Caco-2 (cell line): Measurements from ENCODE around the gene ATP5ME. TPM values are rescaled to one million over a fixed set of nuclear protein-coding genes. Genes with fewer than 3 reads are reported as not detected.
"Not testable (repeated sequence)": the region's sequence is repeated elsewhere in the genome, so short reads cannot be mapped to it uniquely, and the experiment has no call there.

Source experiments
- BruUV-seq: library from RNA; stranded (reverse); fragments of 400-500 nt; replicated peaks from 2 replicates; lab custom pipeline; 2021; lab: Mats Ljungman, UMichigan
- CTCF ChIA-PET: fragments of 300-600 bp; sonication (Branson Sonifier 250); formaldehyde crosslinking; loops from one replicate; lab custom pipeline; 2022; ENCODE audit warnings: antibody characterized with exemption; lab: Charles Lee
- POLR2A ChIA-PET: fragments of 300-600 bp; sonication (Branson Sonifier 250); formaldehyde crosslinking; loops from one replicate; lab custom pipeline; 2022; ENCODE audit warnings: antibody characterized with exemption; lab: Charles Lee
- DNase-seq, 2 experiments: peaks; one replicate each; pipeline versions ENCODE4 v3.0.0 to v3.0.0-alpha.2; 2020 to 2022
- H3K27me3 ChIP-seq: replicated peaks from 2 replicates; pipeline ENCODE4 v1.6.0; 2011; ENCODE audit warnings: low read length; ENCODE audit not compliant: control insufficient read depth, insufficient read depth
- H3K36me3 ChIP-seq: 2 replicates; pipeline ENCODE4 v1.5.1; 2011; ENCODE audit warnings: low read length; ENCODE audit not compliant: control insufficient read depth, insufficient read depth
- H3K4me1 ChIP-seq: fragments of 250-450 bp; sonication (Bioruptor Pico); 2 replicates; pipeline ENCODE4 v1.5.1; 2020; ENCODE audit warnings: mild to moderate bottlenecking
- H3K4me3 ChIP-seq: 2 replicates; pipeline ENCODE4 v1.5.1; 2011; ENCODE audit warnings: low read depth, mild to moderate bottlenecking, control low read depth, low read length
- H3K9me3 ChIP-seq: fragments of 250-450 bp; sonication (Bioruptor Pico); 2 replicates; pipeline ENCODE4 v1.5.1; 2020; ENCODE audit warnings: mild to moderate bottlenecking, moderate library complexity
- H3K27ac Mint-ChIP-seq: one replicate; pipeline ENCODE4 v1.8.0; 2022; ENCODE audit warnings: mixed read lengths; ENCODE audit not compliant: unreplicated experiment
- H3K27me3 Mint-ChIP-seq: one replicate; pipeline ENCODE4 v1.8.0; 2022; ENCODE audit warnings: mixed read lengths; ENCODE audit not compliant: insufficient read depth, unreplicated experiment
- H3K36me3 Mint-ChIP-seq: one replicate; pipeline ENCODE4 v1.8.0; 2022; ENCODE audit warnings: mild to moderate bottlenecking, mixed read lengths; ENCODE audit not compliant: insufficient read depth, unreplicated experiment
- H3K4me1 Mint-ChIP-seq: one replicate; pipeline ENCODE4 v1.8.0; 2022; ENCODE audit warnings: low read depth, mixed read lengths; ENCODE audit not compliant: unreplicated experiment
- H3K4me3 Mint-ChIP-seq: one replicate; pipeline ENCODE4 v1.8.0; 2022; ENCODE audit warnings: mild to moderate bottlenecking, moderate library complexity, mixed read lengths; ENCODE audit not compliant: unreplicated experiment
- H3K9me3 Mint-ChIP-seq: one replicate; pipeline ENCODE4 v1.8.0; 2022; ENCODE audit warnings: mixed read lengths; ENCODE audit not compliant: unreplicated experiment
- intact Hi-C: fragments of 100-400 bp; cut with micrococcal nuclease; formaldehyde crosslinking; loops from one replicate; pipeline ENCODE4 v1.10.0; 2022; ENCODE audit not compliant: unreplicated experiment
- total RNA-seq: library from RNA; stranded (reverse); gene quantifications from 2 replicates; pipeline ENCODE4 v1.2.3, GENCODE V29; 2022
- TF ChIP-seq, protein P1 (sequence below), 2 experiments: fragments of 200-600 bp in 1 of 2; IDR thresholded peaks; 1 replicate in 1 of 2; 2 replicates in 1 of 2; pipeline versions ENCODE4 v1.5.1 to v1.8.0; 2011 to 2022; ENCODE audit warnings: antibody characterized with exemption in 1 of 2, control low read depth in 1 of 2, inconsistent platforms in 1 of 2, low read depth in 1 of 2, low read length in 1 of 2, mild to moderate bottlenecking in 1 of 2, moderate library complexity in 1 of 2; ENCODE audit not compliant: insufficient read depth in 1 of 2, severe bottlenecking in 1 of 2, unreplicated experiment in 1 of 2

The ATP5ME gene
- total RNA-seq, 1 experiment from 2014 or later = 244 TPM

GRCh38 chr4:637536-638280 lies 36.4 kb downstream of the ATP5ME start:
- Mint-ChIP-seq H3K27me3 (no peaks in the 10 kb centered on the region), H3K4me1 (no peaks in the 10 kb centered on the region), H3K4me3 (no peak overlapping the region), H3K27ac (no peak overlapping the region), H3K36me3 (no peaks in the 10 kb centered on the region), H3K9me3 (no peaks in the 10 kb centered on the region)
- H3K4me3 ChIP-seq = no peak overlapping the region
- POLR2A ChIA-PET = no interaction called here
- peaks cover 4% of the 10 kb centered on the region for H3K9me3 ChIP-seq
- no peaks in the 10 kb centered on the region for H3K4me1 ChIP-seq
- no peaks in the 10 kb centered on the region for H3K27me3 ChIP-seq
- CTCF ChIA-PET = no interaction called here
- TF ChIP-seq, protein P1, sequence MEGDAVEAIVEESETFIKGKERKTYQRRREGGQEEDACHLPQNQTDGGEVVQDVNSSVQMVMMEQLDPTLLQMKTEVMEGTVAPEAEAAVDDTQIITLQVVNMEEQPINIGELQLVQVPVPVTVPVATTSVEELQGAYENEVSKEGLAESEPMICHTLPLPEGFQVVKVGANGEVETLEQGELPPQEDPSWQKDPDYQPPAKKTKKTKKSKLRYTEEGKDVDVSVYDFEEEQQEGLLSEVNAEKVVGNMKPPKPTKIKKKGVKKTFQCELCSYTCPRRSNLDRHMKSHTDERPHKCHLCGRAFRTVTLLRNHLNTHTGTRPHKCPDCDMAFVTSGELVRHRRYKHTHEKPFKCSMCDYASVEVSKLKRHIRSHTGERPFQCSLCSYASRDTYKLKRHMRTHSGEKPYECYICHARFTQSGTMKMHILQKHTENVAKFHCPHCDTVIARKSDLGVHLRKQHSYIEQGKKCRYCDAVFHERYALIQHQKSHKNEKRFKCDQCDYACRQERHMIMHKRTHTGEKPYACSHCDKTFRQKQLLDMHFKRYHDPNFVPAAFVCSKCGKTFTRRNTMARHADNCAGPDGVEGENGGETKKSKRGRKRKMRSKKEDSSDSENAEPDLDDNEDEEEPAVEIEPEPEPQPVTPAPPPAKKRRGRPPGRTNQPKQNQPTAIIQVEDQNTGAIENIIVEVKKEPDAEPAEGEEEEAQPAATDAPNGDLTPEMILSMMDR (IDR thresholded peaks at IDR 0.05; ENCODE audit: insufficient read depth in 1 of 2, low read depth in 1 of 2, low read length in 1 of 2, severe bottlenecking in 1 of 2, unreplicated experiment in 1 of 2) = no peak
- DNase-seq = peak in 1 of 2 experiments; percentile 20
- no peaks in the 10 kb centered on the region for H3K36me3 ChIP-seq
- intact Hi-C loops = no loop called here
- no TSS peak for BruUV-seq

DNA sequence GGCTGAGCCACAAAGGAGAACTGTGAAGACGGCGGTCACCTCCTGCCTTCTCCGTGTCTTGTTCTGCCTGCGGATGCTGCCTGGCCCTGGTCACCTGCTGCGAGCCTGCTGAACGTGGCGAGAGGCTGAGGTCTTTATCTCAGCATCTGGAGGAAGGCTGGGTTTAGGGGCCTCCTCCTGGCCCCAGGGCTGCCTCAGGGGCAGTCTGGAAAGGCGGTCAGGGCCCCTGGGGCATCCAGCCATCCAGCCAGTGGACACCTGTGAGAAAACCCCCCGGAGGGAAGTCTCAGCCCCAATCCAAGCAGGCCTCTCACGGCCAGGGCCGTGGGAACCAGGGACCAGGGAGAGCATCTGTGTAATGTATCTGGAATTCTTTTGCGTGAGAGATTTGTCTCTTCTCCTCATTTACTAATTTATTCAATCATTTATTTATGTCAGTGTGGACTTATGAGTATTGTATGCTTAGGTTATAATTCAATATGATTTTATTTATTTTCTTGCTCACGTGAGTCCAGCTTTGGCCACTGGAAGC lies 37.4 kb downstream of the ATP5ME start:
- no peaks in the 10 kb centered on the region for H3K27me3 Mint-ChIP-seq
- no TSS peak for BruUV-seq

DNA sequence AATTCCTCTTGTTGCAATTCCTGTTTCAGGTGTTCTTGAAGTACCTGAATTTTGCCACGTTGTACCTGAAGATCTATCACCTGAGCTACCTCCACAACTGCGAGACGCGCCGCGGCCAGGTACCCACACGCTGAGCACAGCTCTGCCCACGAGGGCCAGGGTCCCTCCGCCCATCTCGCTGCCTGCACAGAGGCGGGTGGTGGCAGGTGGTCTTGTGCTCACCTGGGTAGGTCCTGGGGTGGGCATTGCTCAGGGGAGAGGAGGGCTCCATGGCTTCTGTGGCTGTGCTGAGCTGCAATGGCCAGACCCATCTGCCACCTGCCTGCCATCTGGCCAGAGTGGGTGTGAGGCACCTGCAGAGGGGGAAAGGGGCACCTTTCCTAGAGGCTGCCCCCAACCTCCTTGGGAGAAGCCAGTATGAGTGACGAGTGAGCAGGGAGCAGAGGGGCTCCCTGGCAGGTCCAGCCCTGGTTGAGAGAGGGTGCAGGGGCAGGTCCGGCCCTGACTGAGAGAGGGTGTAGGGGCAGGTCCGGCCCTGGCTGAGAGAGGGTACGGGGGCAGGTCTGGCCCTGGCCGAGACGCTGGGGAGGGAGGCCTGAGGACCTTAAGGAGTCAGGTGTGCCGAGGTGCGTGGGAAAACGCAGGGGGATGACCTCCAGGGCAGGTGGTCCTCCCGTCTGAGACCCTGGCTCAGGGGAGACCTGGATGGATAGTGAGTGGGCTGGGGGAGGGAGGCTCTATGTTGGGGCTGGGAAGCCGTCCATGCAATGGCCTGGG lies 38.0 kb downstream of the ATP5ME start:
- Histone ChIP-seq H3K9me3 (no peaks in the 10 kb centered on the region; the same call in 1 of the 2 replicates), H3K36me3 (no peaks in the 10 kb centered on the region), H3K27me3 (no peaks in the 10 kb centered on the region), H3K4me3 (no peak overlapping the region), H3K4me1 (no peaks in the 10 kb centered on the region)
- CTCF ChIA-PET = no interaction called here
- POLR2A ChIA-PET = no interaction called here
- Mint-ChIP-seq H3K4me1 (no peaks in the 10 kb centered on the region), H3K9me3 (peaks cover 8% of the 10 kb centered on the region), H3K27ac (no peak overlapping the region), H3K36me3 (no peaks in the 10 kb centered on the region), H3K27me3 (no peaks in the 10 kb centered on the region), H3K4me3 (no peak overlapping the region)
- no TSS peak for BruUV-seq
- TF ChIP-seq, protein P1 (IDR thresholded peaks at IDR 0.05; ENCODE audit: insufficient read depth in 1 of 2, low read depth in 1 of 2, low read length in 1 of 2, severe bottlenecking in 1 of 2, unreplicated experiment in 1 of 2) = no peak
- DNase-seq = peak in 1 of 2 experiments; percentile 13
- intact Hi-C loops = no loop called here

More for the DNA sequence above, 37.4 kb downstream of the ATP5ME start:
- H3K27me3 ChIP-seq = no peaks in the 10 kb centered on the region
- H3K36me3 Mint-ChIP-seq = no peaks in the 10 kb centered on the region
- TF ChIP-seq, protein P1 (IDR thresholded peaks at IDR 0.05; ENCODE audit: insufficient read depth in 1 of 2, low read depth in 1 of 2, low read length in 1 of 2, severe bottlenecking in 1 of 2, unreplicated experiment in 1 of 2) = no peak
- H3K4me1 Mint-ChIP-seq = no peaks in the 10 kb centered on the region
- intact Hi-C loops = no loop called here
- H3K4me3 ChIP-seq = no peak overlapping the region
- no peak overlapping the region for H3K4me3 Mint-ChIP-seq
- peak in 1 of 2 experiments; percentile 22 for DNase-seq
- POLR2A ChIA-PET = no interaction called here
- H3K4me1 ChIP-seq = no peaks in the 10 kb centered on the region
- no peaks in the 10 kb centered on the region; the same call in none of the 2 replicates for H3K9me3 ChIP-seq
- no peaks in the 10 kb centered on the region for H3K36me3 ChIP-seq
- no peak overlapping the region for H3K27ac Mint-ChIP-seq
- CTCF ChIA-PET = no interaction called here
- peaks cover 1% of the 10 kb centered on the region for H3K9me3 Mint-ChIP-seq

GRCh38 chr4:635066-635835 lies 38.8 kb downstream of the ATP5ME start:
- H3K9me3 ChIP-seq, H3K4me3 ChIP-seq, H3K27me3 ChIP-seq, H3K36me3 Mint-ChIP-seq, intact Hi-C loops, H3K27ac Mint-ChIP-seq, H3K4me1 ChIP-seq, H3K36me3 ChIP-seq, CTCF ChIA-PET, H3K4me3 Mint-ChIP-seq, BruUV-seq, H3K4me1 Mint-ChIP-seq, H3K27me3 Mint-ChIP-seq, POLR2A ChIA-PET: not testable (repeated sequence)
- DNase-seq = peak in 1 of 2 experiments; percentile 12
- peaks cover 14% of the 10 kb centered on the region for H3K9me3 Mint-ChIP-seq
